Measurements from ENCODE around the gene SLC39A3. TPM values are rescaled to one million over a fixed set of nuclear protein-coding genes. Genes with fewer than 3 reads are reported as not detected.

The SLC39A3 gene
- total and polyA plus RNA-seq, 10 of the 15 experiments (the other 5 are each of a cell fraction or from before 2014, with no cell fraction given), result 0.63 to 67.1 (median 51.2) TPM

DNA sequence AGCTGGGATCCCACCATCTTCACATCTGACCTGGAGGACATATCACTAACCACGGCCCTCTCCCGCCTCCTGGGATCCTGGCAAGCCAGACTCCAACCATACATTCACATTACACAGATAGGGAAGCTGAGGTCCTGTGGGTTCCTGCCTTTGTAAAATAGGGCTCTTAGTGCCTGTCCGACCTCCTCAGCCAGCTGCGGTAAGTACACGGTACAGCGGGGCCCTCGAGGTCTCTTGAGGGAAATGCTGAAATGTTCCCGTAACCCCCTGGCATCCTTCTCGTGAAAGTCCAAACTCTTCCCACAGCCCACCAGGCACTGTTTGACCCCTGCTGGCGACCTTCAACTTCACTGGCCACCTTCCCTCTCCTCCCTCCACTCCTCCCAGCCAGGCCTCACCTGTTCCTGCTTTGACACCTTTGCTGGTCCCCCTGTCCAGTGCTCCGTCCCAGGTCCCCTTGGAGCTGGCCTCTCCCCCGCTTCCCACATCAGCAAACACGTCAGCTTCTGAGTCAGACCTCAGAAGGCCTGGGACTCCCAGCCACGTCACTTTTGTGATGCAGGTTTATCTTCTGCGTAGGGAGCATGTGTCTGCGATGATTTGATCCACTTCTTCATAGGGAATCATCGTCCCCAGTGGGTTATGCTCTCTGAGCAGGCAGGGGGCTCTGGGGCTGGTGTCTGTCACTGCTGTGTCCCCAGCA, 28.5 kb downstream of the SLC39A3 start:
- Histone ChIP-seq H3K9me3 (replicated peaks; ENCODE audit: control insufficient read depth, insufficient read depth, low read length) (peaks cover 7% of the 10 kb centered on the region; the same call in 2 of the 3 replicates), H3K36me3 (ENCODE audit: control insufficient read depth in 2 of 2, insufficient read depth in 2 of 2, low read length in 1 of 2) (no peaks in the 10 kb centered on the region), H3K4me1 (ENCODE audit: control insufficient read depth, insufficient read depth, low read length) (peaks cover 15% of the 10 kb centered on the region), H2AFZ (ENCODE audit: control insufficient read depth, low read depth, low read length) (peak overlapping the region; percentile 45), H3K4me3 (no peak overlapping the region), H3K27ac (ENCODE audit: control insufficient read depth, insufficient read depth) (peak overlapping the region; percentile 44), H3K4me2 (ENCODE audit: control insufficient read depth, insufficient read depth) (peak overlapping the region; percentile 74), H3K79me2 (ENCODE audit: control insufficient read depth, insufficient read depth, low read length) (no peaks in the 10 kb centered on the region), H3K9ac (ENCODE audit: control insufficient read depth, insufficient read depth, low read length) (no peak overlapping the region), H4K20me1 (ENCODE audit: control insufficient read depth, insufficient read depth) (no peaks in the 10 kb centered on the region), H3K27me3 (replicated peaks in 1 of 2; ENCODE audit: control insufficient read depth in 2 of 2, insufficient read depth in 2 of 2, low read length in 1 of 2) (no peaks in the 10 kb centered on the region)
- no TSS peak for BruUV-seq (replicated peaks)
- TF ChIP-seq EZH2 (IDR thresholded peaks at IDR 0.05; ENCODE audit: borderline replicate concordance, control insufficient read depth, low read depth, low read length) (no peak), ZZZ3 (IDR thresholded peaks at IDR 0.05; ENCODE audit: control insufficient read depth, insufficient read length, low read depth) (no peak), MEF2B (IDR thresholded peaks at IDR 0.05; ENCODE audit: partially characterized antibody, poor library complexity, severe bottlenecking) (peak; percentile 11)
- ChIA-PET SMC1A (ENCODE audit: uncharacterized antibody, unreplicated experiment) (interaction anchor here (1.5 to 2.9 kb wide), 3 partner anchors 10 to 18 kb away, joined by 3 to 9 read pairs (median 8); no protein-coding TSS in a partner anchor), POLR2A (interaction anchor here (1.9 kb wide), 1 partner anchor 12 kb away, joined by 14 read pairs; no protein-coding TSS in a partner anchor), CTCF (interaction anchor here (0.7 to 1.7 kb wide), 5 partner anchors 11 to 38 kb away, joined by 3 to 4 read pairs (median 3); no protein-coding TSS in a partner anchor), RAD21 (ENCODE audit: unreplicated experiment) (interaction anchor here (1.2 to 2.1 kb wide), 2 partner anchors 10 to 31 kb away, joined by 5 to 6 read pairs; no protein-coding TSS in a partner anchor)
- 52% methylated on average over 16 of the region's 17 CpGs for WGBS (ENCODE audit: insufficient coverage, insufficient replicate concordance, low lambda C conversion rate, missing lambda C conversion rate)
- DNase-seq (ENCODE audit: low read depth, low spot score), result no peak
- no peak for FAIRE-seq
- peak; percentile 63 for ATAC-seq
- in situ Hi-C loops (cut with MboI), result no loop called here
- intact Hi-C loops (cut with micrococcal nuclease; ENCODE audit: unreplicated experiment), result no loop called here

DNA sequence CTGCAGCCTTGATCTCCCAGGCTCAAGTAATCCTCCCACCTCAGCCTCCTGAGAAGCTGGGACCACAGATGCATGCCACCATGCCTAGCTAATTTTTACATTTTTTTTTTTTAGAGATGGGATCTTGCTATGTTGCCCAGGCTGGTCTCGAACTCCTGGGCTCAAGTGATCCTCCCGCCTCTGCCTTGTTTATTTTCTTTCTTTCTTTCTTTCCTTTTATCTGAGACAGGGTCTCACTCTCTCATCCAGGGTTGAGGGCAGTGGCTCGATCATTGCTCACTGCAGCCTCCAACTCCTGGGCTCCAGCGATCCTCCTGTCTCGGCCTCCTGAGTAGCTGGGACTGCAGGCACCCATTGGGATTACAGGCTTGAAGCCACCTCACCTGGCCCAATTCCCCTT, 33.6 kb downstream of the SLC39A3 start:
- Histone ChIP-seq H3K9me3 (replicated peaks; ENCODE audit: control insufficient read depth, insufficient read depth, low read length) (no peaks in the 10 kb centered on the region; the same call in 2 of the 3 replicates), H3K79me2 (ENCODE audit: control insufficient read depth, insufficient read depth, low read length) (peaks cover 12% of the 10 kb centered on the region), H3K4me3 (no peak overlapping the region), H4K20me1 (ENCODE audit: control insufficient read depth, insufficient read depth) (no peaks in the 10 kb centered on the region), H3K27me3 (replicated peaks in 1 of 2; ENCODE audit: control insufficient read depth in 2 of 2, insufficient read depth in 2 of 2, low read length in 1 of 2) (no peaks in the 10 kb centered on the region), H2AFZ (ENCODE audit: control insufficient read depth, low read depth, low read length) (no peak overlapping the region), H3K36me3 (ENCODE audit: control insufficient read depth in 2 of 2, insufficient read depth in 2 of 2, low read length in 1 of 2) (no peaks in the 10 kb centered on the region), H3K4me2 (ENCODE audit: control insufficient read depth, insufficient read depth) (no peak overlapping the region), H3K27ac (ENCODE audit: control insufficient read depth, insufficient read depth) (no peak overlapping the region), H3K9ac (ENCODE audit: control insufficient read depth, insufficient read depth, low read length) (no peak overlapping the region), H3K4me1 (ENCODE audit: control insufficient read depth, insufficient read depth, low read length) (peaks cover 12% of the 10 kb centered on the region)
- ChIA-PET CTCF (no interaction called here), SMC1A (ENCODE audit: uncharacterized antibody, unreplicated experiment) (no interaction called here), POLR2A (no interaction called here), RAD21 (ENCODE audit: unreplicated experiment) (no interaction called here)
- 91% methylated on average over 5 of the region's 5 CpGs for WGBS (ENCODE audit: insufficient coverage, insufficient replicate concordance, low lambda C conversion rate, missing lambda C conversion rate)
- BruUV-seq (replicated peaks), result no TSS peak
- FAIRE-seq (no peak), DNase-seq (ENCODE audit: low read depth, low spot score) (no peak), ATAC-seq (no peak)
- in situ Hi-C loops (cut with MboI) (no loop called here), intact Hi-C loops (cut with micrococcal nuclease; ENCODE audit: unreplicated experiment) (no loop called here)
- no peak for TF ChIP-seq SMC3 (IDR thresholded peaks at IDR 0.05; ENCODE audit: borderline replicate concordance, low read length)
- TF ChIP-seq POLR2AphosphoS5 (IDR thresholded peaks at IDR 0.05; ENCODE audit: low read length), result no peak
- TF ChIP-seq EZH2 (IDR thresholded peaks at IDR 0.05; ENCODE audit: borderline replicate concordance, control insufficient read depth, low read depth, low read length), result no peak
- TF ChIP-seq, protein P1, sequence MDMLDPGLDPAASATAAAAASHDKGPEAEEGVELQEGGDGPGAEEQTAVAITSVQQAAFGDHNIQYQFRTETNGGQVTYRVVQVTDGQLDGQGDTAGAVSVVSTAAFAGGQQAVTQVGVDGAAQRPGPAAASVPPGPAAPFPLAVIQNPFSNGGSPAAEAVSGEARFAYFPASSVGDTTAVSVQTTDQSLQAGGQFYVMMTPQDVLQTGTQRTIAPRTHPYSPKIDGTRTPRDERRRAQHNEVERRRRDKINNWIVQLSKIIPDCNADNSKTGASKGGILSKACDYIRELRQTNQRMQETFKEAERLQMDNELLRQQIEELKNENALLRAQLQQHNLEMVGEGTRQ (IDR thresholded peaks at IDR 0.05; ENCODE audit: borderline replicate concordance, low read depth, low read length), result no peak
- TF ChIP-seq, protein P2, sequence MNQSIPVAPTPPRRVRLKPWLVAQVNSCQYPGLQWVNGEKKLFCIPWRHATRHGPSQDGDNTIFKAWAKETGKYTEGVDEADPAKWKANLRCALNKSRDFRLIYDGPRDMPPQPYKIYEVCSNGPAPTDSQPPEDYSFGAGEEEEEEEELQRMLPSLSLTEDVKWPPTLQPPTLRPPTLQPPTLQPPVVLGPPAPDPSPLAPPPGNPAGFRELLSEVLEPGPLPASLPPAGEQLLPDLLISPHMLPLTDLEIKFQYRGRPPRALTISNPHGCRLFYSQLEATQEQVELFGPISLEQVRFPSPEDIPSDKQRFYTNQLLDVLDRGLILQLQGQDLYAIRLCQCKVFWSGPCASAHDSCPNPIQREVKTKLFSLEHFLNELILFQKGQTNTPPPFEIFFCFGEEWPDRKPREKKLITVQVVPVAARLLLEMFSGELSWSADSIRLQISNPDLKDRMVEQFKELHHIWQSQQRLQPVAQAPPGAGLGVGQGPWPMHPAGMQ (IDR thresholded peaks at IDR 0.05; ENCODE audit: borderline replicate concordance), result no peak
- no peak for TF ChIP-seq TCF12 (IDR thresholded peaks at IDR 0.05; ENCODE audit: low read depth, low read length)
- TF ChIP-seq, protein P3, sequence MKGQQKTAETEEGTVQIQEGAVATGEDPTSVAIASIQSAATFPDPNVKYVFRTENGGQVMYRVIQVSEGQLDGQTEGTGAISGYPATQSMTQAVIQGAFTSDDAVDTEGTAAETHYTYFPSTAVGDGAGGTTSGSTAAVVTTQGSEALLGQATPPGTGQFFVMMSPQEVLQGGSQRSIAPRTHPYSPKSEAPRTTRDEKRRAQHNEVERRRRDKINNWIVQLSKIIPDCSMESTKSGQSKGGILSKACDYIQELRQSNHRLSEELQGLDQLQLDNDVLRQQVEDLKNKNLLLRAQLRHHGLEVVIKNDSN (IDR thresholded peaks at IDR 0.05; ENCODE audit: borderline replicate concordance, extremely low read length, insufficient read depth, low read depth, low read length), result no peak

Measured in GM12878 (cell line).